Measurements from ENCODE around the gene GPR146.

Gene GPR146

DNA sequence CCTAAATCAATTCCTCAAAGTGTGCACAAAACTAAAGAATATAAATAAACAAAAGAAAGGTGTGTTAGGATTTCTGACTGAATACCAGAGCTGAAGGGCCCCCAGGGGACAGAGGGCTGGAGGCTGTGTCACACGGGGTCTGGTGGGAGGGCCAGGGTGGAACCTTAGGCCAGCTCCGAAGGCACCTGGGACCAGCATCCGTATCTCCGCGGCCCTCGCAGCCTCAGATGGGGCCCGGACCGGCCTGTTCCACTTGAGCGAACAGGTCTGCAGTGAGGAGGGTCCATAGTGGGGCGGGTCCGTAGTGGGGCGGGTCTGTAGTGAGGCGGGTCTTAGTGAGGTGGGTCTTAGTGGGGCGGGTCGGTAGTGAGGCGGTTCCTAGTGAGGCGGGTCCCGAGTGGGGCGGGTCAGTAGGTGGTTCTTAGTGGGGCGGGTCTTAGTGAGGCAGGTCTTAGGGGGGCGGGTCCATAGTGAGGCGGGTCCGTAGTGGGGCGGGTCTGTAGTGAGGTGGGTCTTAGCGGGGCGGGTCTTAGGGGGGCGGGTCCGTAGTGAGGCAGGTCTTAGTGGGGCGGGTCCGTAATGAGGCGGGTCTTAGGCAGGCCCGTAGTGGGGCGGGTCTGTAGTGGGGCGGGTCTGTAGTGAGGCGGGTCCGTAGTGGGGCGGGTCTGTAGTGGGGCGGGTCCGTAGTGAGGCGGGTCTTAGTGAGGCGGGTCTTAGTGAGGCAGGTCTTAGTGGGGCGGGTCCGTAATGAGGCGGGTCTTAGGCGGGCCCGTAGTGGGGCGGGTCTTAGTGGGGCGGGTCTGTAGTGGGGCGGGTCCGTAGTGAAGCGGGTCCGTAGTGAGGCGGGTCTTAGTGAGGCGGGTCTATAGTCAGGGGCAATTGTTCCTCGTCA is 15.1 kb downstream of the GPR146 start:
- H3K4me3 ChIP-seq (ENCODE audit: insufficient read depth, low read depth, low read length, poor library complexity, severe bottlenecking) = no peak overlapping the region
- peak in 1 of 3 donors; percentile 16 for DNase-seq
- no peak overlapping the region for H3K27ac ChIP-seq (ENCODE audit: insufficient read depth, low read length, poor library complexity, severe bottlenecking)
- peaks cover 5% of the 10 kb centered on the region for H3K36me3 ChIP-seq (ENCODE audit: control insufficient read depth, insufficient read depth, low read length)
- no peaks in the 10 kb centered on the region for H3K9me3 ChIP-seq (ENCODE audit: control insufficient read depth, low read length)
- H3K27me3 ChIP-seq (replicated peaks; ENCODE audit: control insufficient read depth, insufficient read depth, low read length, poor library complexity, severe bottlenecking) = no peaks in the 10 kb centered on the region
- H3K4me1 ChIP-seq (ENCODE audit: control insufficient read depth, insufficient read depth, low read length, poor library complexity, severe bottlenecking) = peaks cover 25% of the 10 kb centered on the region

DNA sequence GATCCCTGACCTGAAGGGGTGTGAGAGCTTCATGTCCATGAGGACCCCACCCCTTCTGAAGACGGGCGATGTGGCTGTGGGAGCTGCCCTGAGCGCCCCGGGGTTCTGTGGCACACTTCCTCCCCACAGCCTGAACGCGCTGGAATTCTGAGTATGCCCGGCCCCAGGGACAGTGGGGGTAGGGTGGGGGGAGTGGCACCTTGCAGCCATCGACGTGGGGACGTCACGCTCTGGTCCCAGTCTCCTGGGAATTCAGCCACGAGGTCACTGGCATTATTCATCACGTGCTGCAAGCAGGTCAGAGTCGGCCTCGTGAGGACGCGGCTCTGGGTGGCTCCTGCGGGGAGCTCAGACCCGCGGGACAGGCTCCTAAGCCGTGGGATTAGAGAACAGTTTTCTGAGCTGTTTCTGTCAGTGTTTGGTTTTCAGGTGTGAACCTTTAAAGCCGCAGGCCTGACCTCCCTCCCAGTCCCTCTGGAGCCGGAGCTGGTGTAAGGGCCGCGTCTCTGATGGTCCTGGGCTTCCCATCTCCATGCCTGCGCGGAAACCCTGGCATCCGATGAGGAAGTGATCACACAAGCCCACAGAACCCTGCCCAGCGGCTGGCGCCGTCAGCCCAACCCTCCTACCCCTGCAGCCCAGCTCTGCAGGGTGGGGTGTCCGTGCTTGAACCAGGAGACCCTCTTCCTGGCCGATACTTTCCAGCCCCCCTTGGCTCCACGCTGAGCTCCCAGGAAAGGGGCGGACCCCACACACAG is 16.1 kb downstream of the GPR146 start:
- Histone ChIP-seq H3K27me3 (replicated peaks; ENCODE audit: control insufficient read depth, insufficient read depth, low read length, poor library complexity, severe bottlenecking) (no peaks in the 10 kb centered on the region), H3K36me3 (ENCODE audit: control insufficient read depth, insufficient read depth, low read length) (peaks cover 5% of the 10 kb centered on the region), H3K4me3 (ENCODE audit: insufficient read depth, low read depth, low read length, poor library complexity, severe bottlenecking) (no peak overlapping the region), H3K9me3 (ENCODE audit: control insufficient read depth, low read length) (no peaks in the 10 kb centered on the region), H3K27ac (ENCODE audit: insufficient read depth, low read length, poor library complexity, severe bottlenecking) (no peak overlapping the region), H3K4me1 (ENCODE audit: control insufficient read depth, insufficient read depth, low read length, poor library complexity, severe bottlenecking) (peaks cover 17% of the 10 kb centered on the region)
- no peak for DNase-seq

DNA sequence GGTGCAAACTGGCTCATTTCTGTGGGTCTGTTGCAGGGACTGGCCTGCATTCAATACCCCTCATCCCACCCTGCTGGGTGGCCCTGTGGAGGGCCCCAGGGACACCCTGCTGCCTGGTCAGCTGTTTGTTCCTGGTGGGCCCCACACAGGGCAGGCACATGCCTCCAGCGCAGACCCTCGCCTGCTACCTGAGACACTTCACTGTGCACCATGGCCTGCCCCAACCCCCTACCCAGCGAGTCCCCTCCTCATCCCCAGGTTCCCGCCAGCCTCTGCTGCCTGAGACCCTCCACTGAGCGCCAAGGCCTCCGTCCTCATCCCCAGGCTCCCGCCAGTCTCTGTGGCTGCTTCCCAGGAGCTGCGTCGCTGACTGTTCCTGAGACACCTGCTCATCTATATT is 16.8 kb downstream of the GPR146 start:
- DNase-seq = no peak
- Histone ChIP-seq H3K4me1 (ENCODE audit: control insufficient read depth, insufficient read depth, low read length, poor library complexity, severe bottlenecking) (peaks cover 18% of the 10 kb centered on the region), H3K27ac (ENCODE audit: insufficient read depth, low read length, poor library complexity, severe bottlenecking) (no peak overlapping the region), H3K36me3 (ENCODE audit: control insufficient read depth, insufficient read depth, low read length) (peaks cover 5% of the 10 kb centered on the region), H3K27me3 (replicated peaks; ENCODE audit: control insufficient read depth, insufficient read depth, low read length, poor library complexity, severe bottlenecking) (no peaks in the 10 kb centered on the region), H3K9me3 (ENCODE audit: control insufficient read depth, low read length) (no peaks in the 10 kb centered on the region), H3K4me3 (ENCODE audit: insufficient read depth, low read depth, low read length, poor library complexity, severe bottlenecking) (no peak overlapping the region)

DNA sequence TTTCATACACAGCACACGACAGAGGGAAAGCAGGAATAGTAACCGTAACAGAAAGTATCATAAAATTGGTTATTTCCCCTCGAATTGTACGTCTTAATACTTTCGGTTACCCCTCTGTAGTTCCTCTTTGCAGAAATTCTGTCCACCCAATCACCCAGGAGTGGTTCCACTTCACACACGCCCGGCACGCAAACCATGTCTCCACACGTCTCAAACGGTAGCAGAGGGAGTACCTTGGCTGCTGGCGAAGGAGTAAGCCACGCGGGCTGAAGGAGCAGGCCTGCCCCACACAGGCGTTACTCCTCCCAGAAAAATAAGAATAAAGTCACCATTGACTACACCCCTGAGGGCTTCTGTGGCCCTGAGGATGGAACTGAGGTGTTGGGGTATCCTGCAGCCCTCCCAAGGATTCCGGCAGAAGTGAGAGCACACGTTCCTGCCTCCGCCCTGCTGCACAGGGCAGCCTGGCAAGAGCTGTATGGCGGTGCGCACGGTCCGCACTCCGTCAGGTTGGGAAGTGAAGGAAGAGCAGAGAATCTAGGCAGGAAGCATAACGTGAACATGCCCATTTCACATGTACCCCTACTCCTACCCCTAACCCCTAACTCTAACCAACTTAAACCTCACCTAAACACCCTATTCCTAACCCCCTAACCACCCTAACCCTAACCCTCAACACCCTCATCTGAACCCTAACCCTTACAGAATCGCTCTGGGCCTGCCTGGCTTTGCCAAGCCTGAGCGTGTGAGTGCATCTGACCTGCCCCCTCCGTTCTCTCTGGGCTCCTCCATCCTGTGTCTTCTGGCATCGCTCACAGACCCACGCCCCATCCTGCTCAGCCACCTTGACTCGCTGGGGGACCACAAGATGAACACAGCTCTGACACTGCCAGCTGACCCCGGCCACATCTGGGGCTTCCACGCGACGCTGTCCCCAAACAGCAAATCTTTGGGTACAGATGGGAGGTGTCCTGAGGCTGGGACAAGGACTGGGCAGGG is 18.2 kb downstream of the GPR146 start:
- H3K27me3 ChIP-seq (replicated peaks; ENCODE audit: control insufficient read depth, insufficient read depth, low read length, poor library complexity, severe bottlenecking) = no peaks in the 10 kb centered on the region
- H3K9me3 ChIP-seq (ENCODE audit: control insufficient read depth, low read length) = no peaks in the 10 kb centered on the region
- no peak overlapping the region for H3K27ac ChIP-seq (ENCODE audit: insufficient read depth, low read length, poor library complexity, severe bottlenecking)
- H3K36me3 ChIP-seq (ENCODE audit: control insufficient read depth, insufficient read depth, low read length) = peaks cover 5% of the 10 kb centered on the region
- no peak for DNase-seq
- H3K4me3 ChIP-seq (ENCODE audit: insufficient read depth, low read depth, low read length, poor library complexity, severe bottlenecking) = no peak overlapping the region
- peaks cover 18% of the 10 kb centered on the region for H3K4me1 ChIP-seq (ENCODE audit: control insufficient read depth, insufficient read depth, low read length, poor library complexity, severe bottlenecking)

DNA sequence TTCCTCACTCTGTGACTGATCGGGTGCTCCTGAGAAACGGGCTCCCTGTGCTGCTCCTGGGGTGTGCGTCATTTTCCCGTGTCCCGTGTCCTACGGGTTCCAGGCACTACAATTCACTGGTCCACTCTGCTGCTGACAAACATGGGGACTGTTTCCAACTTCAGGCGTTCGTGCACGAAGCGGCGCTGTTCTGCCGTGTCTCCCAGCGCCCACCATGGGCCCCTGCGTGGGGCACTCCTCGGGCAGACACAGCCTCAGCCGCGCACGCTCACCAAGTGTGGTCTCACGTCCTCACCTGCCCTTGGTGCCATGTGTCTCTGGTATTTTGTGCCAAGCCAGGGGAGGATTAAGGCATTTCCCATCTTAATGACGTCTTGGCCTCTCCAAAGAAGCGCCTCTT is 19.0 kb downstream of the GPR146 start:
- Histone ChIP-seq H3K4me3 (ENCODE audit: insufficient read depth, low read depth, low read length, poor library complexity, severe bottlenecking) (no peak overlapping the region), H3K36me3 (ENCODE audit: control insufficient read depth, insufficient read depth, low read length) (peaks cover under 1% of the 10 kb centered on the region)
- DNase-seq = no peak

DNA sequence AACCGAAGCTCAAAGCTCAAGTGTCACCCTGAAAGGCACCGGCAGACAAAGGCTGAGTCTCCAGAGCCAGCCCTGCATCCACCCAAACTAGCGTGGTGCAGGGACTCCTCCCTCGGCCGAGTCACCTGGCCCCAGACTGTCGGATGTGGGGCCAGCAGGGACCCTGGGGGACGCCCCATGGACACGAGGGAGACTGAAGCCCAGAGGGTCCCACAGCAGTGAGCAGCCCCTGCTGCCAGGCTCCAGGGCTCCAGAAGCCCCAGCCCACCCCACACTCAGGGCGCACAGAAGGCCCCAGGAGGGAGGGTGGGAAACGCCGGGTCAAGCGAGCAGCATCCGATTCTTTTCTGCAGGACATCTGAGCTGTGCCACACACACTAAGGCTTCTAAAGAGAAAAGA is 20.2 kb downstream of the GPR146 start:
- Histone ChIP-seq H3K9me3 (ENCODE audit: control insufficient read depth, low read length) (no peaks in the 10 kb centered on the region), H3K27me3 (replicated peaks; ENCODE audit: control insufficient read depth, insufficient read depth, low read length, poor library complexity, severe bottlenecking) (no peaks in the 10 kb centered on the region), H3K4me1 (ENCODE audit: control insufficient read depth, insufficient read depth, low read length, poor library complexity, severe bottlenecking) (peaks cover 10% of the 10 kb centered on the region), H3K27ac (ENCODE audit: insufficient read depth, low read length, poor library complexity, severe bottlenecking) (no peak overlapping the region), H3K36me3 (ENCODE audit: control insufficient read depth, insufficient read depth, low read length) (no peaks in the 10 kb centered on the region), H3K4me3 (ENCODE audit: insufficient read depth, low read depth, low read length, poor library complexity, severe bottlenecking) (no peak overlapping the region)
- no peak for DNase-seq

More for the DNA sequence above, 19.0 kb downstream of the GPR146 start:
- no peaks in the 10 kb centered on the region for H3K9me3 ChIP-seq (ENCODE audit: control insufficient read depth, low read length)
- no peaks in the 10 kb centered on the region for H3K27me3 ChIP-seq (replicated peaks; ENCODE audit: control insufficient read depth, insufficient read depth, low read length, poor library complexity, severe bottlenecking)
- peaks cover 18% of the 10 kb centered on the region for H3K4me1 ChIP-seq (ENCODE audit: control insufficient read depth, insufficient read depth, low read length, poor library complexity, severe bottlenecking)
- H3K27ac ChIP-seq (ENCODE audit: insufficient read depth, low read length, poor library complexity, severe bottlenecking) = no peak overlapping the region

DNA sequence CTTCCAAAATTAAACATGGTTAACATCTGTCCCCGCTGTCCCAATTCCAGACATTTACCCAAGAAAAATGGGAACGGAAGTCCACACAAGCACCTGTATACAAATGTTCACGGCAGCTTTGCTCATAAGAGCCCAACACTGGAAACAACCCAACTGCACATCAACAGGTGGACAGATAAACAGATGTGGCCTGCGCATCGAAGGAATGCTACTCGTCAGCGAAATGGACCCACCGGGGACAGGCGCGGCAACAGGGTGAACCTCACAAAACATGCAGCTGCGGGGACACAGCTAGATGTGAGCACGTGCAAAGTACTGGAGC is 20.9 kb downstream of the GPR146 start:
- DNase-seq = no peak
- Histone ChIP-seq H3K9me3 (ENCODE audit: control insufficient read depth, low read length) (no peaks in the 10 kb centered on the region), H3K27me3 (replicated peaks; ENCODE audit: control insufficient read depth, insufficient read depth, low read length, poor library complexity, severe bottlenecking) (no peaks in the 10 kb centered on the region), H3K4me1 (ENCODE audit: control insufficient read depth, insufficient read depth, low read length, poor library complexity, severe bottlenecking) (peaks cover 10% of the 10 kb centered on the region), H3K36me3 (ENCODE audit: control insufficient read depth, insufficient read depth, low read length) (no peaks in the 10 kb centered on the region), H3K4me3 (ENCODE audit: insufficient read depth, low read depth, low read length, poor library complexity, severe bottlenecking) (peak overlapping the region; percentile 22), H3K27ac (ENCODE audit: insufficient read depth, low read length, poor library complexity, severe bottlenecking) (no peak overlapping the region)

DNA sequence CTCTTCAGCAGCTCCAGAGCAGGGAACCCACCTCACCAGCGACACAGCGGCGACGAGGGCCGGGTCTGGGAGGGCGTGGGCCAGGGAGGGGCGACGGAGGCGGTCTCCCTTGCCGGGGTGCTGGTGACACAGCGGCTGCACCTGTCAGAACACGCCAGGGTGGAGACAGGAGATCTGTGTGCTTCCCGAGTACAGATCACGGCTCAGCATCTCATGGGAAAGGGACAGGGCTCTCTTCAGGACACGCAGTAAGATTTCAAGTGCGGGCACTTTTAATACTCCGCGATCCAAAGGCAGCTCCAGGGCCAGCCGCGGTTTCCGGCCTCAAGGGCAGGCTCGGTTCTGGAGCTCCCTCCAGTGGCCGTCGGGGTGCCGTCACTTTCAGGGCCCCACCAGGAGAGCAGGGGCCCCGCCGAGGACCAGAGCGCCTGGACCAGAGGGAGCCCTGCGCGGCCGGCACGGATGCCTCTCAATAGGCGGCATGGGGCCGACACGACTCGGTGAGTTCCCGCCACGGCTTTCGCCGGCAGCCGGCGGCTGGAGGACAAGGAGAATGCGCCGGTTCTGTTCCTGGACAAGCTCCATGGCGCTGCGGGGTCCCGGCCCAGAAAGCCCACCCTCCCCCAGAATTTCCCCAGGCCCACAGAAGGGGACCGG is 21.4 kb downstream of the GPR146 start:
- no peaks in the 10 kb centered on the region for H3K9me3 ChIP-seq (ENCODE audit: control insufficient read depth, low read length)
- H3K27ac ChIP-seq (ENCODE audit: insufficient read depth, low read length, poor library complexity, severe bottlenecking) = no peak overlapping the region
- peaks cover 10% of the 10 kb centered on the region for H3K4me1 ChIP-seq (ENCODE audit: control insufficient read depth, insufficient read depth, low read length, poor library complexity, severe bottlenecking)
- DNase-seq = peak; percentile 67 to 78 (median 70)
- H3K27me3 ChIP-seq (replicated peaks; ENCODE audit: control insufficient read depth, insufficient read depth, low read length, poor library complexity, severe bottlenecking) = no peaks in the 10 kb centered on the region
- peak overlapping the region; percentile 22 for H3K4me3 ChIP-seq (ENCODE audit: insufficient read depth, low read depth, low read length, poor library complexity, severe bottlenecking)
- no peaks in the 10 kb centered on the region for H3K36me3 ChIP-seq (ENCODE audit: control insufficient read depth, insufficient read depth, low read length)

DNA sequence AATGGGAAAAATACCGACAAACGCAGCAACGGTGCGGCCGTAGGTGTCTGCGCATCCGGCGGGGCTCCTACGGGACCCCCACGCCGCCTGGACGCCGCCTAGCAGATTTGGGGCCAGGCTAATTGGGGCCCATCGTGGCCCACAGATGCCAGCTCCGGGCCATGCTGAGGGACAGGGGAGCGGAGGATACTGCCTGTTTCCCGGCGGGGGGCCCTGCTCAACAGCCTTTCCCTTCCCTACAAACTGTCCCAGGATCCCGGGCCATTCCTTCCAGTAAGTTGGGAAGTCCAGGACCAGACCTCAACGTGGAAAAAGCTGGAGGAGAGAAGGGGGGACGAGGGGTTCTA is 21.9 kb downstream of the GPR146 start:
- DNase-seq = no peak
- H3K4me1 ChIP-seq (ENCODE audit: control insufficient read depth, insufficient read depth, low read length, poor library complexity, severe bottlenecking) = peaks cover 10% of the 10 kb centered on the region
- H3K27ac ChIP-seq (ENCODE audit: insufficient read depth, low read length, poor library complexity, severe bottlenecking) = no peak overlapping the region
- H3K36me3 ChIP-seq (ENCODE audit: control insufficient read depth, insufficient read depth, low read length) = no peaks in the 10 kb centered on the region
- no peak overlapping the region for H3K4me3 ChIP-seq (ENCODE audit: insufficient read depth, low read depth, low read length, poor library complexity, severe bottlenecking)
- H3K9me3 ChIP-seq (ENCODE audit: control insufficient read depth, low read length) = no peaks in the 10 kb centered on the region
- H3K27me3 ChIP-seq (replicated peaks; ENCODE audit: control insufficient read depth, insufficient read depth, low read length, poor library complexity, severe bottlenecking) = no peaks in the 10 kb centered on the region
